Nephron progenitor cell (in vitro differentiated cells): ENCODE data around the gene MIR17HG.

ENCODE experiments used
- DNase-seq: peaks from one replicate; pipeline ENCODE4 v3.0.0; 2021
- H3K27ac Mint-ChIP-seq: 2 replicates; pipeline ENCODE4 v1.8.0; 2021; ENCODE audit warnings: mild to moderate bottlenecking, moderate library complexity, mixed read lengths
- H3K27me3 Mint-ChIP-seq: 2 replicates; pipeline ENCODE4 v1.8.0; 2021; ENCODE audit warnings: mild to moderate bottlenecking, low read depth, mixed read lengths; ENCODE audit not compliant: poor library complexity
- H3K36me3 Mint-ChIP-seq: 2 replicates; pipeline ENCODE4 v1.8.0; 2021; ENCODE audit warnings: low read depth, mixed read lengths
- H3K4me1 Mint-ChIP-seq: 2 replicates; pipeline ENCODE4 v1.8.0; 2021; ENCODE audit warnings: mixed read lengths
- H3K4me3 Mint-ChIP-seq: 2 replicates; pipeline ENCODE4 v1.8.0; 2021; ENCODE audit warnings: mild to moderate bottlenecking, moderate library complexity, mixed read lengths
- H3K9me3 Mint-ChIP-seq: 2 replicates; pipeline ENCODE4 v1.8.0; 2021; ENCODE audit warnings: mild to moderate bottlenecking, moderate library complexity, mixed read lengths
- CTCF ChIP-seq: fragments of 200-600 bp; sonication (generic); IDR thresholded peaks from 2 replicates; pipeline ENCODE4 v1.5.0; 2021; ENCODE audit warnings: antibody characterized with exemption

The MIR17HG gene

DNA sequence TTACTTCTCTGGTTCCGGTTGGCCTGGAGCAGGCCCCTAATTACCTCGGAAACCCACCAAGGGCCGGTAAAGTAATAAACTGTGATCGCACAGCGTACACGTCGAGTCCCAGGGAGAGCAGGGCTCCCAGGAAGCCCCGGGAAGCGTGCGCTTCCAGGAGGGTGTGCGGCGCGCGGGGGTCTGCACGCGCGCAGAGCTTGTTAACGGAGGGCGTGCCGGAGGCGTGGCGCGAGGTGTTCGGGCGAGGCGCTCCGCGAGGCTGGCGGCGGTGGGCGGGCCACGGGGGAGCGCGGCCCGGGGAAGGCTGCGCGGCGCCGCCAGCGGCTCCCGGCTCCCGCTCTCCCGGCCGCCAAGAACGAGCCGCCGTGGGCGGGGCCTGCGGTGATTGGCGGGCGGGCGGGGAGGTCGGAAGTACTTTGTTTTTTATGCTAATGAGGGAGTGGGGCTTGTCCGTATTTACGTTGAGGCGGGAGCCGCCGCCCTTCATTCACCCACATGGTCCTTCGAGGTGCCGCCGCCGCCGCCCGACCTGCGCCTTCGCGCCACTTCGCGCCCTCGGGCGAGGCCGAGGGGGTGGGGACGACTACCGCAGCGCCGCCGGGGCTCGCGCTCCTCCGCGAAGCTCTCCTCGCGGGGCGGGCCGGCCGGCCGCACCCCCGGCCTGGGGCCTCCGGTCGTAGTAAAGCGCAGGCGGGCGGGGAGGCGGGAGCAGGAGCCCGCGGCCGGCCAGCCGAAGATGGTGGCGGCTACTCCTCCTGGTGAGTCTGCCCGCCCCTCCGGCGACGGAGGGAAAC lies at the start of gene MIR17HG:
Gene MIR17HG, plus strand, starts transcription at position 486 of the 794 bp plus-strand sequence.
- DNase-seq, result peak; percentile 94
- H3K36me3 Mint-ChIP-seq, result peaks cover 35% of the 10 kb centered on the region
- no peak for TF ChIP-seq CTCF
- H3K27me3 Mint-ChIP-seq, result peaks cover 8% of the 10 kb centered on the region
- H3K4me3 Mint-ChIP-seq, result peak within 1 kb of the TSS; percentile 92
- peaks cover 38% of the 10 kb centered on the region for H3K4me1 Mint-ChIP-seq
- H3K27ac Mint-ChIP-seq, result peak within 1 kb of the TSS; percentile 93
- H3K9me3 Mint-ChIP-seq, result no peaks in the 10 kb centered on the region

DNA sequence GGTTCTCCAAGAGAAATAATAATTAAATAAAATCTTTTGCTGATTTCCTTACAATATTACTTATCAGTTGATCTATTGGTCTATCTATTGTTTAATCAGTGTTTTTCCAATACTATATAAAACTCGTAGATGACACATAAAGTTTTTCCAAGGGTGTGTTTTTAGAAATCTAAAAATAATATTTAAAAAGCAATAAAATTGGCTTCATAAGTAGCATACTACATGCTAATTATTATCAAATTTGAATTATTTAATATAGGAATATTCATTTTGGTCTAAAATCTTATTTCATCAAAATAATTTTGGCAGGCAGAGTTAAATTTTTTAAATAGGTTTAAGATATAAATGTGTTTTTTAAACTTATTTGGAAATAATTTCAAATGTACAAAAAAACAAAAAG lies 49.4 kb upstream of the MIR17HG start:
- Mint-ChIP-seq H3K27ac (no peak overlapping the region), H3K27me3 (no peaks in the 10 kb centered on the region), H3K4me3 (no peak overlapping the region), H3K4me1 (no peaks in the 10 kb centered on the region), H3K9me3 (no peaks in the 10 kb centered on the region), H3K36me3 (no peaks in the 10 kb centered on the region)
- DNase-seq, result no peak
- TF ChIP-seq CTCF, result no peak

DNA sequence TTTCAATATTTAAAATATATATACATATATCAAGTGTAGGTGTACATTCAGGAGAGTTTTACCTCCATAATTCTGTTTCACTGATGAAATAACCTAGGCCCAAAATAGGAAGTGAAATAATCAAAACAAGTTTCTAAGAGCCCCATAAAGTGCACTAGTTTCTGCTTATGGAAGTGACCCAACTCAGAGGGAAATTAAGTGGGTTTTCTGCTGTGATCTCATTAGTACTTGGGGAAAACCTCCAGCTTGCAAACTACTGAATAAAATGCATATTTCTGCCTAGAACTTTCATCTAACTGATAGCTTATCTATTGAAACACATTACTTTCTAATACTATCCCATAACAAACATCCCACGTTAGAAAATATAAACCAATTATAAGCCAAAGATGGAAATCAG lies 45.4 kb upstream of the MIR17HG start:
- H3K9me3 Mint-ChIP-seq, result peaks cover 17% of the 10 kb centered on the region
- TF ChIP-seq CTCF, result no peak
- no peaks in the 10 kb centered on the region for H3K4me1 Mint-ChIP-seq
- no peak overlapping the region for H3K27ac Mint-ChIP-seq
- no peaks in the 10 kb centered on the region for H3K27me3 Mint-ChIP-seq
- no peak overlapping the region for H3K4me3 Mint-ChIP-seq
- H3K36me3 Mint-ChIP-seq, result peaks cover 14% of the 10 kb centered on the region
- no peak for DNase-seq

DNA sequence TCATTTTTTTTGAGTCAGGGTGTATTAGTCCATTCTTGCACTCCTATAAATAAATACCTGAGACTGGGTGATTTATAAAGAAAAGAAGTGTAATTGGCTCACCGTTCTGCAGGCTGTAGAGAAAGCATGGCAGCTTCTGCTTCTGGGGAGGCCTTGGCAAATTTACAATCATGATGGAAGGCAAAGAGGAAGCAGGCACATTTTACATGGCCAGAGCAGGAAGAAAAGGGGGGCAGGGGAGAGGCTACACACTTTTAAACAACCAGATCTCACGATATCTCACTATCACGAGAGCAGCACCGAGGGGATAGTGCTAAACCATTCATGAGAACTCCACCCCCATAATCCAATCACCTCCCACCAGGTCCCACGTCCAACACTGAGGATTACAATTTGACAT lies 44.5 kb upstream of the MIR17HG start:
- DNase-seq, result no peak
- H3K27ac Mint-ChIP-seq, result no peak overlapping the region
- H3K4me1 Mint-ChIP-seq, result no peaks in the 10 kb centered on the region
- peaks cover 14% of the 10 kb centered on the region for H3K36me3 Mint-ChIP-seq
- H3K9me3 Mint-ChIP-seq, result peaks cover 17% of the 10 kb centered on the region
- no peaks in the 10 kb centered on the region for H3K27me3 Mint-ChIP-seq
- no peak overlapping the region for H3K4me3 Mint-ChIP-seq
- TF ChIP-seq CTCF, result no peak

DNA sequence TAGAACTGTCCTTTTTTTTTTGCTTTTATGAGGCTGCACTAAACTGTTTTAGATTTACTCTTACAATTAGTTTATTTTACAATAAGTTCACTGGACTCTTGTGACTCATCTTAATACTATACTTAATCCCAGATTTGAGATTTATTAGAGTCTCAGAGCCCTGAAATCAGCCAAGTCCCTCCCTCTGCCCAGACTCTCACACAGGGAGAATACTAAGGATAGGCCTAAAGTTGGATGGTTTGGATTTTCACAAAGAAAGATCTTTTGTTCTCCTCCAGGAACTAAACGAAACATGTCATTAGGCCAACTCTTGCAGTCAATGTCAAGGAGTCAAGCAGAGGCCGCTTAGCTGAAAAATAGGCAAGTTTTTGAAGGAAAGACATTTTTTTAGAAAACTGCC lies 42.7 kb upstream of the MIR17HG start:
- Mint-ChIP-seq H3K27ac (no peak overlapping the region), H3K4me3 (no peak overlapping the region), H3K27me3 (no peaks in the 10 kb centered on the region), H3K9me3 (peaks cover 17% of the 10 kb centered on the region), H3K4me1 (no peaks in the 10 kb centered on the region), H3K36me3 (peaks cover 14% of the 10 kb centered on the region)
- TF ChIP-seq CTCF, result no peak
- no peak for DNase-seq

DNA sequence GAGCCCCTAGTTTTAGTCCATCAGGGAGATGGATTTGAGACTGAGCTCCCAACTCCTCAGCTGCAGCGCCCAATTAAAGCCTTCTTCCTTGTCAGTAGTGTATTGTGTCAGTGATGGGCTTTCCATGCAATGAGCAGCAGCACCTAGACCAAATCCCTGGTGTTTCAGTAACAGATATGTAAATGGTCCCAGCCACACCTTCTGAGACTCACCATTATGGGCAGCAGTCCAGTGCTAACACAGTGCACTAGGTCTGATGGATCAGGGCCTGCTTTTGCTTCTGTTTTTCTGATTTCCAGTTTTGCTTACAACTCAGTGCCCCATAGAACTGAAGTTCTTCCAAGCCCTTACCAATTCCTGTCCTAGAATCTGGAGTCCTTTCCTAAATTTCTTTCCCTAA lies 41.8 kb upstream of the MIR17HG start:
- Mint-ChIP-seq H3K4me1 (no peaks in the 10 kb centered on the region), H3K36me3 (peaks cover 14% of the 10 kb centered on the region), H3K4me3 (no peak overlapping the region), H3K27ac (no peak overlapping the region), H3K27me3 (no peaks in the 10 kb centered on the region), H3K9me3 (peaks cover 17% of the 10 kb centered on the region)
- TF ChIP-seq CTCF, result no peak
- no peak for DNase-seq
